Smooth muscle cell (in vitro differentiated cells): ENCODE results near the gene KIF9. TPM values are rescaled to one million over a fixed set of nuclear protein-coding genes. Genes with fewer than 3 reads are reported as not detected.

Experiments used
- DNase-seq: peaks from one replicate; lab custom pipeline; 2025; ENCODE audit not compliant: unreplicated experiment; lab: John Stamatoyannopoulos, UW
- H2AFZ ChIP-seq: fragments of 200-600 bp; sonication (generic); 2 replicates; pipeline ENCODE4 v1.6.0; 2016; ENCODE audit warnings: antibody characterized with exemption, low read depth, mild to moderate bottlenecking
- H3F3A ChIP-seq: fragments of 200-600 bp; sonication (generic); 2 replicates; pipeline ENCODE4 v1.6.0; 2017; ENCODE audit warnings: antibody characterized with exemption, low read depth
- H3K27ac ChIP-seq: fragments of 200-600 bp; sonication (generic); 2 replicates; pipeline ENCODE4 v1.5.1; 2016; ENCODE audit warnings: low read depth, mild to moderate bottlenecking
- H3K27me3 ChIP-seq: fragments of 200-600 bp; sonication (generic); 2 replicates; pipeline ENCODE4 v1.6.1; 2016; ENCODE audit warnings: low read depth, mild to moderate bottlenecking
- H3K36me3 ChIP-seq: fragments of 200-600 bp; sonication (generic); 2 replicates; pipeline ENCODE4 v1.5.1; 2016; ENCODE audit warnings: low read depth
- H3K4me1 ChIP-seq: fragments of 200-600 bp; sonication (generic); 2 replicates; pipeline ENCODE4 v1.5.1; 2016; ENCODE audit warnings: low read depth
- H3K4me2 ChIP-seq: fragments of 200-600 bp; sonication (generic); 2 replicates; pipeline ENCODE4 v1.6.0; 2016; ENCODE audit warnings: mild to moderate bottlenecking
- H3K4me3 ChIP-seq: fragments of 200-600 bp; sonication (generic); 2 replicates; pipeline ENCODE4 v1.5.1; 2016; ENCODE audit warnings: mild to moderate bottlenecking
- H3K79me2 ChIP-seq: fragments of 200-600 bp; sonication (generic); 2 replicates; pipeline ENCODE4 v1.6.0; 2016; ENCODE audit warnings: low read depth, mild to moderate bottlenecking
- H3K9ac ChIP-seq: fragments of 200-600 bp; sonication (generic); 2 replicates; pipeline ENCODE4 v1.6.0; 2016; ENCODE audit warnings: low read depth
- H3K9me3 ChIP-seq: fragments of 200-600 bp; sonication (generic); replicated peaks from 2 replicates; pipeline ENCODE4 v1.5.1; 2016; ENCODE audit warnings: low read depth
- H4K20me1 ChIP-seq: fragments of 200-600 bp; sonication (generic); 2 replicates; pipeline ENCODE4 v1.6.0; 2016; ENCODE audit warnings: low read depth
- WGBS: methylation state at CpG from one replicate; pipeline ENCODE4 v1.1.7; 2016; ENCODE audit warnings: low lambda C conversion rate; 5-methylcytosine and 5-hydroxymethylcytosine counted together
- polyA plus RNA-seq: library from polyadenylated mRNA; unstranded; fragments of >200 nt; fragmentation: Nextera tagmentation; extraction: Ambion mirVana; gene quantifications from 2 replicates; pipeline ENCODE4 v1.2.1, GENCODE V29; 2016
- total RNA-seq: library from RNA; depleted of rRNA; stranded (reverse); fragments of >200 nt; gene quantifications from 2 replicates; pipeline ENCODE4 v1.2.3, GENCODE V29; 2014
- TF ChIP-seq, protein P1 (sequence below): fragments of 200-600 bp; sonication (generic); IDR thresholded peaks from 2 replicates; pipeline ENCODE4 v1.5.1; 2017; ENCODE audit warnings: borderline replicate concordance, mild to moderate bottlenecking, antibody characterized with exemption; ENCODE audit not compliant: insufficient read depth, poor library complexity, severe bottlenecking

KIF9 gene
- total and polyA plus RNA-seq, 2 experiments from 2014 or later = 2.2 to 6.5 TPM

DNA sequence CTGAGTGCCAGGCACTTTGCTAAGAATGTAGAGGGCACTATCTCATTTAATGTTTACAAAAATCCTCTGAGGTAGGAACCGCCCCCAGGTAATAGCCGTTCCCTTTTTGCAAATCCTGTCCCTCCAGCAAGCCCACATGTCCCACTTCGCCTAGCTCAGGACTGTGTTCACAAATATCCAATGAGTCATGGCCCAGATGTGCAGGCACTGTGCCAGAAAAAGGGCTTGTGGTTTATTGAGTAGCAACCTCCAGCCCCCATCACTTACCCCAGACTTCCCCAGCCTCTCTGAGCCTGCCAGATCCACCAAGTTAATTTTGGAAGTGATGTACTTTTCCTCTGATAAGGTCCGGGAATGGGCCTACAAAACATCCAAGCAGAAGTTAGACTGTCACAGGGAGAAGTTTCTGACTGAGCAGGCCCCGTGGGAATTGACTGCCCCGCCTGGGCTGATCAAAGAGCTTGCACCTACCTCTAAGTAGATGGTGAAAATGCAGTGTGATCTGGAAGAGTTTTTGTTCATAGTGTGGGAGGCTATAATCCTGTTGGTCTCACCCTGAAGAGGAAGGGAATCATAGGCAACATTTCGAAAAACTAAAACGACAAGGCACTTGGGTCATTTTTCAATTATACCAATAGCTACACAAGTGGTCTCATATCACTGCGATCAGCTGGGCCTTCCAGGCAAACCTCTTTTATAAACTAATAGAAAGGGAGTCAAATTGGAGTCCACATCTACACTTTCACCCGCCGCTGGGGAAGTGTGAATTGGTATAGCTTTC is 15.7 kb downstream of the KIF9 start:
- Histone ChIP-seq H3K9me3 (no peaks in the 10 kb centered on the region), H3K79me2 (no peaks in the 10 kb centered on the region), H3K4me2 (peak overlapping the region; percentile 70), H2AFZ (peak overlapping the region; percentile 29), H3K4me3 (no peak overlapping the region), H3K27ac (peak overlapping the region; percentile 71), H3K36me3 (no peaks in the 10 kb centered on the region), H3K27me3 (no peaks in the 10 kb centered on the region), H4K20me1 (no peaks in the 10 kb centered on the region), H3K9ac (no peak overlapping the region), H3F3A (peaks cover 7% of the 10 kb centered on the region), H3K4me1 (peaks cover 2% of the 10 kb centered on the region)
- TF ChIP-seq, protein P1, sequence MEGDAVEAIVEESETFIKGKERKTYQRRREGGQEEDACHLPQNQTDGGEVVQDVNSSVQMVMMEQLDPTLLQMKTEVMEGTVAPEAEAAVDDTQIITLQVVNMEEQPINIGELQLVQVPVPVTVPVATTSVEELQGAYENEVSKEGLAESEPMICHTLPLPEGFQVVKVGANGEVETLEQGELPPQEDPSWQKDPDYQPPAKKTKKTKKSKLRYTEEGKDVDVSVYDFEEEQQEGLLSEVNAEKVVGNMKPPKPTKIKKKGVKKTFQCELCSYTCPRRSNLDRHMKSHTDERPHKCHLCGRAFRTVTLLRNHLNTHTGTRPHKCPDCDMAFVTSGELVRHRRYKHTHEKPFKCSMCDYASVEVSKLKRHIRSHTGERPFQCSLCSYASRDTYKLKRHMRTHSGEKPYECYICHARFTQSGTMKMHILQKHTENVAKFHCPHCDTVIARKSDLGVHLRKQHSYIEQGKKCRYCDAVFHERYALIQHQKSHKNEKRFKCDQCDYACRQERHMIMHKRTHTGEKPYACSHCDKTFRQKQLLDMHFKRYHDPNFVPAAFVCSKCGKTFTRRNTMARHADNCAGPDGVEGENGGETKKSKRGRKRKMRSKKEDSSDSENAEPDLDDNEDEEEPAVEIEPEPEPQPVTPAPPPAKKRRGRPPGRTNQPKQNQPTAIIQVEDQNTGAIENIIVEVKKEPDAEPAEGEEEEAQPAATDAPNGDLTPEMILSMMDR = no peak
- 44% methylated on average over 11 of the region's 11 CpGs for WGBS
- DNase-seq = peak; percentile 43

DNA sequence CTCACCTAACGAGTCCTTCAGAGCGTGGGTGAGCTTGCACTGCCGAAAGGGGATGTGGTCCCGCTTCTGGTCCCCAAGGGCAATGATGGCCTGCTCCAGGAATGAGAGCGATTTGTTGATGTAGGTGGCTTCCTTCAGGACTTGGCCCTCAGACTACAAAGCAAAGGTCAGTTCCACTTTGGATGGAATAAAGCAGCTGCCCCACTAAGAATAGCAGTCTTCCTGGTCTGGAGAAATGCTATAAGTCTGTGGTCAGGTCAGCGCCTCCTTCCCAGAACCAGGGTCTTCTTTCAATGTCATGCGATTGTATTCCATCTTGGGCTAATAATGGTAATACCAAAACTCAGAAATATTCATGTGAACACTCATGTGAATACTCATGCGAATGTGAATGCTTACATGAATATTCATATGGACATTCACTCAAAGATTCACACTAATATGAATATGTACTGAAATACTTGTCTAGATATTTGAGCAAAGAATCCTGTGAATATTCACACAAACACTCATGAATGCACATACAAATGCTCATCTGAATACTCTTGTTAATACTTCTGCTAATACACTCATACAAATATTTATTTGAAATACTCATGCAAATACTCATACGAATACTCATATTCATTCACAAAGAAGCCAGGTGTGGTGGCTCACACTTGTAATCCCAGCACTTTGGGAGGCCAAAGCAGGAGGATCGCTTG is 16.7 kb downstream of the KIF9 start:
- H3K4me2 ChIP-seq = no peak overlapping the region
- DNase-seq = no peak

DNA sequence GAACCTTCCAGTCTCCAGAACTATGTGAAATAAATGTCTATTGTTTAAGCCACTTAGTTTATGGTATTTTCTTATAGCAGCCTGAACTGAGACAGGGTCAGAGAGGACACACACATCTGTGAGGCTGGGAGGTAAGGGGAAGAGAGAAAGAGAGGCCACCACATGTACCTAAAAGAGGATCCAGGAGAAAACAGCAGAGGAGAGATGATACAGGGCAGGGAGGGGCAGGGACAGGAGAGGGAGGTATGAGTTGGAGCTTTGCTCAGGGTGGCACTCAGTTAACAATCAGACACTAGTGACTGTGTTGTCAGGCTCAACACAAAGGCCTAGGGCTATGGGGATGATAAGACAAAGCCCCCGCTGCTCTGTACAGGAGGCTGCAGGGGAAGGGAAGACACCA is 17.6 kb downstream of the KIF9 start:
- 92% methylated on average over 1 of the region's 1 CpG for WGBS
- no peak for DNase-seq
- Histone ChIP-seq H3K9me3 (no peaks in the 10 kb centered on the region), H3K36me3 (no peaks in the 10 kb centered on the region), H3K79me2 (no peaks in the 10 kb centered on the region), H3K4me3 (no peak overlapping the region), H3F3A (peaks cover 7% of the 10 kb centered on the region), H3K9ac (no peak overlapping the region), H3K4me2 (no peak overlapping the region), H3K27ac (no peak overlapping the region), H3K4me1 (peaks cover 2% of the 10 kb centered on the region), H2AFZ (no peak overlapping the region), H3K27me3 (no peaks in the 10 kb centered on the region), H4K20me1 (no peaks in the 10 kb centered on the region)
- TF ChIP-seq, protein P1 = no peak

More for the DNA sequence above, 16.7 kb downstream of the KIF9 start:
- Histone ChIP-seq H4K20me1 (no peaks in the 10 kb centered on the region), H3K27me3 (no peaks in the 10 kb centered on the region), H3K27ac (peak overlapping the region; percentile 71), H3K36me3 (no peaks in the 10 kb centered on the region), H3K4me1 (peaks cover 2% of the 10 kb centered on the region), H3F3A (peaks cover 7% of the 10 kb centered on the region), H3K9ac (no peak overlapping the region), H3K9me3 (no peaks in the 10 kb centered on the region), H3K4me3 (no peak overlapping the region), H2AFZ (no peak overlapping the region), H3K79me2 (no peaks in the 10 kb centered on the region)
- TF ChIP-seq, protein P1 = no peak
- WGBS = 95% methylated on average over 10 of the region's 10 CpGs
